GM12878 (cell line): ENCODE data around the gene CCSER1. TPM values are rescaled to one million over a fixed set of nuclear protein-coding genes. Genes with fewer than 3 reads are reported as not detected.

Experiments used
- ATAC-seq: fragments of 200-7000 bp; cut with Tn5 transposase; 3 replicates; pipeline ENCODE4 v1.9.1; 2020; ENCODE audit warnings: mild to moderate bottlenecking, moderate library complexity
- BruUV-seq: library from RNA; stranded (reverse); fragments of 400-500 nt; replicated peaks from 2 replicates; lab custom pipeline; 2021; lab: Mats Ljungman, UMichigan
- CTCF ChIA-PET: fragments of 300-600 bp; sonication (Branson Sonifier 250); formaldehyde crosslinking; extraction: SDS; loops from one replicate; lab custom pipeline; 2021; ENCODE audit warnings: inconsistent platforms; lab: Yijun Ruan, JAX
- POLR2A ChIA-PET: fragments of 350-600 bp; formaldehyde crosslinking; extraction: SDS; loops from one replicate; lab custom pipeline; 2021; ENCODE audit warnings: inconsistent platforms; lab: Charles Lee
- RAD21 ChIA-PET: fragments of 300-600 bp; sonication (Branson Sonifier 250); formaldehyde crosslinking; loops from one replicate; lab custom pipeline; 2023; ENCODE audit warnings: antibody characterized with exemption; ENCODE audit not compliant: unreplicated experiment; lab: Charles Lee
- SMC1A ChIA-PET: fragments of 300-600 bp; sonication (Branson Sonifier 250); formaldehyde crosslinking; loops from one replicate; lab custom pipeline; 2023; ENCODE audit not compliant: unreplicated experiment, uncharacterized antibody; lab: Charles Lee
- DNase-seq: peaks from one replicate; pipeline ENCODE4 v3.0.0-alpha.2; 2011; ENCODE audit warnings: low read depth, low spot score
- FAIRE-seq: peaks from 3 replicates; lab custom pipeline; 2011; peaks lifted over from hg19 to GRCh38; lab: Jason Lieb, UNC
- H2AFZ ChIP-seq: 2 replicates; pipeline ENCODE4 v1.6.0; 2011; ENCODE audit warnings: low read depth, low read length, control low read depth; ENCODE audit not compliant: control insufficient read depth
- H3K27ac ChIP-seq: 2 replicates; pipeline ENCODE4 v1.5.1; 2011; ENCODE audit warnings: control low read depth; ENCODE audit not compliant: control insufficient read depth, insufficient read depth
- H3K27me3 ChIP-seq, 2 experiments: replicated peaks in 1 of 2; 2 replicates each; pipeline versions ENCODE4 v1.6.0 to v1.6.1; 2011; ENCODE audit warnings: low read length in 1 of 2; ENCODE audit not compliant: control insufficient read depth in 2 of 2, insufficient read depth in 2 of 2
- H3K36me3 ChIP-seq, 2 experiments: 2 replicates each; pipeline ENCODE4 v1.5.1; 2011; ENCODE audit warnings: low read length in 1 of 2; ENCODE audit not compliant: control insufficient read depth in 2 of 2, insufficient read depth in 2 of 2
- H3K4me1 ChIP-seq: 2 replicates; pipeline ENCODE4 v1.6.1; 2011; ENCODE audit warnings: mild to moderate bottlenecking, low read length, moderate library complexity, mixed read lengths; ENCODE audit not compliant: control insufficient read depth, insufficient read depth
- H3K4me2 ChIP-seq: 2 replicates; pipeline ENCODE4 v1.6.0; 2011; ENCODE audit warnings: control low read depth; ENCODE audit not compliant: control insufficient read depth, insufficient read depth
- H3K4me3 ChIP-seq: fragments of 200-600 bp; sonication (generic); 2 replicates; pipeline ENCODE4 v1.5.1; 2016
- H3K79me2 ChIP-seq: 2 replicates; pipeline ENCODE4 v1.6.0; 2011; ENCODE audit warnings: low read length; ENCODE audit not compliant: control insufficient read depth, insufficient read depth
- H3K9ac ChIP-seq: 2 replicates; pipeline ENCODE4 v1.8.0; 2011; ENCODE audit warnings: low read length, control low read depth, mixed read lengths; ENCODE audit not compliant: control insufficient read depth, insufficient read depth
- H3K9me3 ChIP-seq: replicated peaks from 3 replicates; pipeline ENCODE4 v1.5.1; 2011; ENCODE audit warnings: mild to moderate bottlenecking, low read length; ENCODE audit not compliant: control insufficient read depth, insufficient read depth
- H4K20me1 ChIP-seq: 2 replicates; pipeline ENCODE4 v1.6.0; 2011; ENCODE audit not compliant: control insufficient read depth, insufficient read depth
- BHLHE40 ChIP-seq, 2 experiments: fragments of 450-650 bp in 1 of 2; IDR thresholded peaks; 2 replicates each; pipeline ENCODE4 v1.6.1; 2011 to 2017; ENCODE audit warnings: low read depth in 2 of 2, borderline replicate concordance in 1 of 2, improper control_type of control experiment in 1 of 2, low read length in 1 of 2, mild to moderate bottlenecking in 1 of 2
- MEF2A ChIP-seq: IDR thresholded peaks from 2 replicates; pipeline ENCODE4 v1.6.1; 2011; ENCODE audit warnings: low read depth, mild to moderate bottlenecking, low read length, moderate library complexity; ENCODE audit not compliant: insufficient read depth
- MTA3 ChIP-seq: IDR thresholded peaks from 2 replicates; pipeline ENCODE4 v1.6.1; 2012; ENCODE audit warnings: low read length, inconsistent platforms, borderline replicate concordance
- NFYB ChIP-seq: IDR thresholded peaks from 2 replicates; pipeline ENCODE4 v1.6.1; 2011; ENCODE audit warnings: low read depth, mild to moderate bottlenecking, low read length, improper control_type of control experiment, moderate library complexity; ENCODE audit not compliant: insufficient read depth
- NR2C2 ChIP-seq: IDR thresholded peaks from 2 replicates; pipeline ENCODE4 v1.6.1; 2011; ENCODE audit warnings: borderline replicate concordance, low read depth; ENCODE audit not compliant: control insufficient read depth, insufficient read length
- SMAD5 ChIP-seq: IDR thresholded peaks from 2 replicates; pipeline ENCODE4 v1.6.1; 2016; ENCODE audit warnings: antibody characterized with exemption, low read depth
- SP1 ChIP-seq: IDR thresholded peaks from one replicate; pipeline ENCODE4 v1.6.1; 2011; ENCODE audit warnings: low read depth, low read length
- SUZ12 ChIP-seq: fragments of 200-600 bp; sonication (generic); IDR thresholded peaks from one replicate; pipeline ENCODE4 v1.6.1; 2018; ENCODE audit warnings: antibody characterized with exemption, mild to moderate bottlenecking; ENCODE audit not compliant: unreplicated experiment
- ZNF274 ChIP-seq: IDR thresholded peaks from one replicate; pipeline ENCODE4 v1.8.0; 2011; ENCODE audit not compliant: insufficient read length, insufficient read depth
- ZNF384 ChIP-seq: IDR thresholded peaks from 2 replicates; pipeline ENCODE4 v1.6.1; 2012; ENCODE audit warnings: low read depth, mild to moderate bottlenecking, low read length, improper control_type of control experiment, borderline replicate concordance
- WGBS: methylation state at CpG from one replicate; pipeline ENCODE4 v1.1.6; 2016; ENCODE audit warnings: low lambda C conversion rate; ENCODE audit not compliant: insufficient replicate concordance, insufficient coverage; ENCODE audit errors: missing lambda C conversion rate; 5-methylcytosine and 5-hydroxymethylcytosine counted together
- in situ Hi-C: fragments of 300-500 bp; cut with MboI; formaldehyde crosslinking; loops from 9 replicates; pipeline ENCODE4 v1.14.3; 2018; ENCODE audit warnings: mixed read lengths
- intact Hi-C: fragments of 100-400 bp; cut with micrococcal nuclease; formaldehyde crosslinking; loops from one replicate; pipeline ENCODE4 v1.14.2; 2022; ENCODE audit not compliant: unreplicated experiment
- polyA plus RNA-seq, 11 experiments: library from polyadenylated mRNA; depleted of rRNA in 4 of 11; unstranded in 6 of 11; stranded (reverse) in 5 of 11; fragments of >200 nt; fragmentation: Nextera tagmentation in 4 of 11; fragmentation: Illumina TruSeq in 1 of 11; extraction: Ambion mirVana in 4 of 11; extraction: Trizol in 1 of 11; gene quantifications; 1 replicate in 1 of 11; 2 replicates in 10 of 11; pipeline versions ENCODE4 v1.2.1 to v1.2.3, GENCODE V29; 2011 to 2016; ENCODE audit warnings: inconsistent platforms in 2 of 11, missing spikeins in 2 of 11, low read depth in 1 of 11
- total RNA-seq, 4 experiments: library from RNA; depleted of rRNA in 3 of 4; stranded (reverse); fragments of >200 nt in 3 of 4; fragmentation: Illumina TruSeq in 1 of 4; extraction: Trizol in 1 of 4; gene quantifications; 2 replicates each; pipeline versions ENCODE4 v1.2.1 to v1.2.3, GENCODE V29; 2013 to 2021
- TF ChIP-seq, protein P1 (sequence below): fragments of 450-650 bp; formaldehyde crosslinking; IDR thresholded peaks from 2 replicates; pipeline ENCODE4 v1.4.0; 2020; ENCODE audit warnings: mild to moderate bottlenecking, moderate library complexity
- TF ChIP-seq, protein P2 (sequence below): IDR thresholded peaks from 2 replicates; pipeline ENCODE4 v1.6.1; 2011; ENCODE audit warnings: mild to moderate bottlenecking, low read depth, low read length, moderate library complexity; ENCODE audit not compliant: insufficient replicate concordance
- TF ChIP-seq, protein P3 (sequence below): fragments of 450-650 bp; IDR thresholded peaks from 2 replicates; pipeline ENCODE4 v1.6.1; 2017; ENCODE audit warnings: low read depth, mild to moderate bottlenecking, moderate library complexity
- TF ChIP-seq, protein P4 (sequence below): fragments of 450-650 bp; IDR thresholded peaks from 2 replicates; pipeline ENCODE4 v1.6.1; 2017; ENCODE audit warnings: borderline replicate concordance

Gene CCSER1
- total and polyA plus RNA-seq, 10 of the 15 experiments (the other 5 are each of a cell fraction or from before 2014, with no cell fraction given), result 0.22 to 2.7 (median 1.0) TPM

DNA sequence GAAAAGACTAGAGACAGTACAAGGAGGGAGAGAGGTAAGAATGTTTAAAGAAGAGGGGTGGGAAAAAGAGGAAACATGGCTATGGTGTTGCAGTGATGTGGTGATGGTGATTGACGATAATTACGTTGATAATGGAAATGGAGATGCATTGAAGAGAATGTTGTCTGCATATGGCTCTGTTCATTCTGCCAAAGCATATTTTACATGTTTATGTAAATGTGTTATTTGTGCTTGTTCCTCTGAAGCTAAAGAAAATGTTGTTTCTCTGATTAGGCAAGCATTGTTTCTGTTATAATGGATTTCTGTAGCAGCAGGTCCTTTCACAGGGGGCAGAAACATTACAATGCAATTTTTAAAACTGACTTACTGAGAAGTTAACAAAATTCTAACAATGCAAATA lies 958.8 kb downstream of the CCSER1 start:
- H3K27me3 ChIP-seq, result no peaks in the 10 kb centered on the region
- WGBS, result 18% methylated on average over 2 of the region's 2 CpGs
- H4K20me1 ChIP-seq, result no peaks in the 10 kb centered on the region
- BruUV-seq, result no TSS peak
- no peak overlapping the region for H2AFZ ChIP-seq
- no peak overlapping the region for H3K9ac ChIP-seq
- H3K4me1 ChIP-seq, result no peaks in the 10 kb centered on the region
- DNase-seq, result no peak
- no peak overlapping the region for H3K4me3 ChIP-seq
- no peak for FAIRE-seq
- no peaks in the 10 kb centered on the region for H3K9me3 ChIP-seq
- ChIA-PET POLR2A (no interaction called here), SMC1A (no interaction called here), CTCF (no interaction called here), RAD21 (no interaction called here)
- intact Hi-C loops, result no loop called here
- H3K4me2 ChIP-seq, result no peak overlapping the region
- no peak for TF ChIP-seq SP1
- no peak for TF ChIP-seq SMAD5
- no peak for TF ChIP-seq MEF2A
- TF ChIP-seq, protein P1, sequence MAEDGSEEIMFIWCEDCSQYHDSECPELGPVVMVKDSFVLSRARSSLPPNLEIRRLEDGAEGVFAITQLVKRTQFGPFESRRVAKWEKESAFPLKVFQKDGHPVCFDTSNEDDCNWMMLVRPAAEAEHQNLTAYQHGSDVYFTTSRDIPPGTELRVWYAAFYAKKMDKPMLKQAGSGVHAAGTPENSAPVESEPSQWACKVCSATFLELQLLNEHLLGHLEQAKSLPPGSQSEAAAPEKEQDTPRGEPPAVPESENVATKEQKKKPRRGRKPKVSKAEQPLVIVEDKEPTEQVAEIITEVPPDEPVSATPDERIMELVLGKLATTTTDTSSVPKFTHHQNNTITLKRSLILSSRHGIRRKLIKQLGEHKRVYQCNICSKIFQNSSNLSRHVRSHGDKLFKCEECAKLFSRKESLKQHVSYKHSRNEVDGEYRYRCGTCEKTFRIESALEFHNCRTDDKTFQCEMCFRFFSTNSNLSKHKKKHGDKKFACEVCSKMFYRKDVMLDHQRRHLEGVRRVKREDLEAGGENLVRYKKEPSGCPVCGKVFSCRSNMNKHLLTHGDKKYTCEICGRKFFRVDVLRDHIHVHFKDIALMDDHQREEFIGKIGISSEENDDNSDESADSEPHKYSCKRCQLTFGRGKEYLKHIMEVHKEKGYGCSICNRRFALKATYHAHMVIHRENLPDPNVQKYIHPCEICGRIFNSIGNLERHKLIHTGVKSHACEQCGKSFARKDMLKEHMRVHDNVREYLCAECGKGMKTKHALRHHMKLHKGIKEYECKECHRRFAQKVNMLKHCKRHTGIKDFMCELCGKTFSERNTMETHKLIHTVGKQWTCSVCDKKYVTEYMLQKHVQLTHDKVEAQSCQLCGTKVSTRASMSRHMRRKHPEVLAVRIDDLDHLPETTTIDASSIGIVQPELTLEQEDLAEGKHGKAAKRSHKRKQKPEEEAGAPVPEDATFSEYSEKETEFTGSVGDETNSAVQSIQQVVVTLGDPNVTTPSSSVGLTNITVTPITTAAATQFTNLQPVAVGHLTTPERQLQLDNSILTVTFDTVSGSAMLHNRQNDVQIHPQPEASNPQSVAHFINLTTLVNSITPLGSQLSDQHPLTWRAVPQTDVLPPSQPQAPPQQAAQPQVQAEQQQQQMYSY, result no peak
- TF ChIP-seq ZNF384, result no peak
- TF ChIP-seq MTA3, result no peak
- TF ChIP-seq, protein P2, sequence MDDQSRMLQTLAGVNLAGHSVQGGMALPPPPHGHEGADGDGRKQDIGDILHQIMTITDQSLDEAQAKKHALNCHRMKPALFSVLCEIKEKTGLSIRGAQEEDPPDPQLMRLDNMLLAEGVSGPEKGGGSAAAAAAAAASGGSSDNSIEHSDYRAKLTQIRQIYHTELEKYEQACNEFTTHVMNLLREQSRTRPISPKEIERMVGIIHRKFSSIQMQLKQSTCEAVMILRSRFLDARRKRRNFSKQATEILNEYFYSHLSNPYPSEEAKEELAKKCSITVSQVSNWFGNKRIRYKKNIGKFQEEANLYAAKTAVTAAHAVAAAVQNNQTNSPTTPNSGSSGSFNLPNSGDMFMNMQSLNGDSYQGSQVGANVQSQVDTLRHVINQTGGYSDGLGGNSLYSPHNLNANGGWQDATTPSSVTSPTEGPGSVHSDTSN, result no peak
- no peak for TF ChIP-seq NFYB
- no peak for TF ChIP-seq BHLHE40 (IDR thresholded peaks at IDR 0.05; ENCODE audit: borderline replicate concordance in 1 of 2, low read depth in 2 of 2, low read length in 1 of 2)
- TF ChIP-seq, protein P3, sequence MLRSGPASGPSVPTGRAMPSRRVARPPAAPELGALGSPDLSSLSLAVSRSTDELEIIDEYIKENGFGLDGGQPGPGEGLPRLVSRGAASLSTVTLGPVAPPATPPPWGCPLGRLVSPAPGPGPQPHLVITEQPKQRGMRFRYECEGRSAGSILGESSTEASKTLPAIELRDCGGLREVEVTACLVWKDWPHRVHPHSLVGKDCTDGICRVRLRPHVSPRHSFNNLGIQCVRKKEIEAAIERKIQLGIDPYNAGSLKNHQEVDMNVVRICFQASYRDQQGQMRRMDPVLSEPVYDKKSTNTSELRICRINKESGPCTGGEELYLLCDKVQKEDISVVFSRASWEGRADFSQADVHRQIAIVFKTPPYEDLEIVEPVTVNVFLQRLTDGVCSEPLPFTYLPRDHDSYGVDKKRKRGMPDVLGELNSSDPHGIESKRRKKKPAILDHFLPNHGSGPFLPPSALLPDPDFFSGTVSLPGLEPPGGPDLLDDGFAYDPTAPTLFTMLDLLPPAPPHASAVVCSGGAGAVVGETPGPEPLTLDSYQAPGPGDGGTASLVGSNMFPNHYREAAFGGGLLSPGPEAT, result no peak
- TF ChIP-seq SUZ12, result no peak
- TF ChIP-seq NR2C2, result no peak
- TF ChIP-seq, protein P4, sequence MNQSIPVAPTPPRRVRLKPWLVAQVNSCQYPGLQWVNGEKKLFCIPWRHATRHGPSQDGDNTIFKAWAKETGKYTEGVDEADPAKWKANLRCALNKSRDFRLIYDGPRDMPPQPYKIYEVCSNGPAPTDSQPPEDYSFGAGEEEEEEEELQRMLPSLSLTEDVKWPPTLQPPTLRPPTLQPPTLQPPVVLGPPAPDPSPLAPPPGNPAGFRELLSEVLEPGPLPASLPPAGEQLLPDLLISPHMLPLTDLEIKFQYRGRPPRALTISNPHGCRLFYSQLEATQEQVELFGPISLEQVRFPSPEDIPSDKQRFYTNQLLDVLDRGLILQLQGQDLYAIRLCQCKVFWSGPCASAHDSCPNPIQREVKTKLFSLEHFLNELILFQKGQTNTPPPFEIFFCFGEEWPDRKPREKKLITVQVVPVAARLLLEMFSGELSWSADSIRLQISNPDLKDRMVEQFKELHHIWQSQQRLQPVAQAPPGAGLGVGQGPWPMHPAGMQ, result no peak
- no peak for TF ChIP-seq ZNF274
- no peaks in the 10 kb centered on the region for H3K79me2 ChIP-seq
- in situ Hi-C loops, result no loop called here
- H3K36me3 ChIP-seq, result no peaks in the 10 kb centered on the region
- ATAC-seq, result no peak
- H3K27ac ChIP-seq, result no peak overlapping the region
